Measurements from ENCODE around the gene CCDC3.

CCDC3 gene

DNA sequence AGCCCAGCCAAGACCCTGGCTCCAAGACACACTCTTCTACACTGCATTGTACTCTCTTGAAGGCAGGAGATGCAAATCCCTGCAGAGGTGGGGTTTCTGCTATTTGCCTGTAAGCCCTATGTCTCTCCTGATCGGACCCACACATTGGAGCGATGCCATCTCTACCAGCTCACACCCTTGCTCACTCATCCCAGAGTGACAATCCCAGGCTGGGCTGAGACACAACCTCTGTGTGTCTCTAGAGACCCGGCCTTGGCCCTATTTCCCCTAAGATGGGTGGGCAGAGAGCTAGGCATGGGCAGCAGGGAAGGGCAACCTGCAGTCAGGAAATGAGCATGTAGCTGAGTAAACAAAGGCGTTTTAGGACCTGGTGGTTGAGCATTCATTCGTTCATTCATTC lies 25.6 kb downstream of the CCDC3 start:
- Histone ChIP-seq H3K4me3 (ENCODE audit: low read length) (no peak overlapping the region), H3K36me3 (ENCODE audit: control insufficient read depth, insufficient read depth, low read length, severe bottlenecking) (no peaks in the 10 kb centered on the region), H3K9me3 (ENCODE audit: control insufficient read depth, low read length) (peaks cover 3% of the 10 kb centered on the region), H3K9ac (ENCODE audit: low read length) (no peak overlapping the region), H3K4me1 (ENCODE audit: control insufficient read depth, insufficient read depth, low read length) (peaks cover 21% of the 10 kb centered on the region), H3K27me3 (replicated peaks; ENCODE audit: control insufficient read depth, insufficient read depth, low read length) (peaks cover 50% of the 10 kb centered on the region)
- DNase-seq (ENCODE audit: low read depth) = no peak

GRCh38 chr10:12975266-12975665 lies 26.2 kb downstream of the CCDC3 start:
- Histone ChIP-seq H3K4me3 (ENCODE audit: low read length) (no peak overlapping the region), H3K9ac (ENCODE audit: low read length) (no peak overlapping the region), H3K27me3 (replicated peaks; ENCODE audit: control insufficient read depth, insufficient read depth, low read length) (peaks cover 46% of the 10 kb centered on the region), H3K36me3 (ENCODE audit: control insufficient read depth, insufficient read depth, low read length, severe bottlenecking) (no peaks in the 10 kb centered on the region), H3K9me3 (ENCODE audit: control insufficient read depth, low read length) (peaks cover 3% of the 10 kb centered on the region), H3K4me1 (ENCODE audit: control insufficient read depth, insufficient read depth, low read length) (peaks cover 21% of the 10 kb centered on the region)
- no peak for DNase-seq (ENCODE audit: low read depth)

DNA sequence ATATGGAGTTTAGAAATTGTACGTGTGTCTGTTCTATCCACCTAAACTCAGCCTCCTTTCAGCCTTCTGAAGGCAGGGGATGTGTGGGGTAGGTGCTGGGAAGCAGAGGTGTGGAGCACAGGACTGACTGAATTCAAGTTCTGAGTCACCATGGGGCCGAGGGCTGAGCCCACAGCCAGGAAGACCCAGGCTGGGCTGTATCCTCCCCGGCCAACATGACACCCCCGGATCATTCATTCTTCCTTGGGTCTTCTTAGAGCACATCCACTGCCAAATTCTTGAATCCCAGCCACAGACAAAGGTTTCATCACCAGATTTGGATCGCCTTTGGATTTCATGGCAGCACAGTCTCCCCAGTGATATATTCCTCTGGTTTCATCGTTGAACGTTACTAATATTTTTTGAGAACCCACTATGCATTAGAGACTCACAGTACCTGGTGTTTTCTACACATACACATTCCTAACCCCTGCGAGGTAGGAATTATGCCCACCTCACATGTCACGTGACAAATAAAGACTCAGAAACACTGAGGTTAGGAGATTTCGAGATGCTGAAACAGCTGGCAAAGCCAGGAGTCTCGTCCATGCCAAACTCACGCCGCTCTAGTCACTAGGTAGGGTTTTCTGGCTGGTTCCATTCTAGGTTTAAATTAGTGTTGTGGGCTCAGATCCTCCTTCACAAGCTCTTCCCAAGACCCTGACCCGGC lies 26.9 kb downstream of the CCDC3 start:
- Histone ChIP-seq H3K4me1 (ENCODE audit: control insufficient read depth, insufficient read depth, low read length) (peaks cover 21% of the 10 kb centered on the region), H3K9me3 (ENCODE audit: control insufficient read depth, low read length) (peaks cover 3% of the 10 kb centered on the region), H3K4me3 (ENCODE audit: low read length) (no peak overlapping the region), H3K36me3 (ENCODE audit: control insufficient read depth, insufficient read depth, low read length, severe bottlenecking) (no peaks in the 10 kb centered on the region), H3K9ac (ENCODE audit: low read length) (no peak overlapping the region), H3K27me3 (replicated peaks; ENCODE audit: control insufficient read depth, insufficient read depth, low read length) (peaks cover 40% of the 10 kb centered on the region)
- DNase-seq (ENCODE audit: low read depth) = no peak

DNA sequence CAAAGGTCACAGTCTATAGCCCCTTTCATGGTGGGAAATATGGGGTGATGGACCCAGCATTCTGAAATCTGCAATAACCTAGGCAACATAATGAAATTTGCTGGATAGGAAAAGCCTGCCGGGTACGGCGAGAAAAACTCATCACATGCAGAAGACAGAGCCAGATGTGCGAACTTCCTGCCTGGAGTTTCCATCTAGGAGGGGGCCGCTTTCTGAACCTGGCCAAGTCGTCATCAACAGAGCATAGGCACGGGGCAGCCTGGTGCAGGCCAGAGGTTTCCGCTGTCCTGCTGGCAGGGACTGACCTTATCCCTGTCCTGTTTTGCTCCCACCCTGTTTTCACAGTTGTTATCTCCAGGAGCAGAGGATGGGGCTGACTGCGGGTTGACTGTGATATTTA lies 27.4 kb downstream of the CCDC3 start:
- H3K36me3 ChIP-seq (ENCODE audit: control insufficient read depth, insufficient read depth, low read length, severe bottlenecking) = no peaks in the 10 kb centered on the region
- H3K4me3 ChIP-seq (ENCODE audit: low read length) = no peak overlapping the region
- no peak overlapping the region for H3K9ac ChIP-seq (ENCODE audit: low read length)
- peaks cover 3% of the 10 kb centered on the region for H3K9me3 ChIP-seq (ENCODE audit: control insufficient read depth, low read length)
- H3K4me1 ChIP-seq (ENCODE audit: control insufficient read depth, insufficient read depth, low read length) = peaks cover 21% of the 10 kb centered on the region
- no peak for DNase-seq (ENCODE audit: low read depth)
- peaks cover 35% of the 10 kb centered on the region for H3K27me3 ChIP-seq (replicated peaks; ENCODE audit: control insufficient read depth, insufficient read depth, low read length)

DNA sequence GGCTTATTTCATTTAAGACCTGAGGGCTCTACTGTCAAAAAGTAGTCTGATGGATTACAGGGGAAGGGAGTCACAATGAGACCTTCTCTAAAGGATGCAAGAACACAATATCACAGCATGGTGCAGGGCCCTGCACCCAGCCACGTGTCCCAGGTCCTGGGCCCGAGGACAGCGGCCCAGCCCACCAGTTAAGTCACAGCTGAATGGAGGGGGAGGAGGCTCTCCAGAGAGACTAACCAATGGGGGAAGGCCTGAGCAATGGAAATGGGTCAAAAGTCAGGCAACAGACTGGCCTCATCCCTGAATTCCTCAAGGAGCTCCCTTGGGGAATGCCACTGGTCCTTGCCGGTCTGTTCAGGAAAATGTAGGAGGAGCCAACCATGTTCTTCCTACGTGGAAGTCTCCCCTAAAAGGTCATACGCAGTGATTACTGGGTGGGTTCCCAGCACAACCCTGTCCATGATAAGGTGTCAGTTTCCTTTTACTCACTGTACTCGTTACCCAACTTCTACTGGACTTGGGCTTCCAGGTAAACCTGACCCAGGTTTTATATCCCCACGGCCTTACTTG lies 28.3 kb downstream of the CCDC3 start:
- H3K27me3 ChIP-seq (replicated peaks; ENCODE audit: control insufficient read depth, insufficient read depth, low read length) = peaks cover 27% of the 10 kb centered on the region
- no peaks in the 10 kb centered on the region for H3K36me3 ChIP-seq (ENCODE audit: control insufficient read depth, insufficient read depth, low read length, severe bottlenecking)
- no peak overlapping the region for H3K4me3 ChIP-seq (ENCODE audit: low read length)
- no peak overlapping the region for H3K9ac ChIP-seq (ENCODE audit: low read length)
- peaks cover 21% of the 10 kb centered on the region for H3K4me1 ChIP-seq (ENCODE audit: control insufficient read depth, insufficient read depth, low read length)
- no peak for DNase-seq (ENCODE audit: low read depth)
- H3K9me3 ChIP-seq (ENCODE audit: control insufficient read depth, low read length) = peaks cover 7% of the 10 kb centered on the region

DNA sequence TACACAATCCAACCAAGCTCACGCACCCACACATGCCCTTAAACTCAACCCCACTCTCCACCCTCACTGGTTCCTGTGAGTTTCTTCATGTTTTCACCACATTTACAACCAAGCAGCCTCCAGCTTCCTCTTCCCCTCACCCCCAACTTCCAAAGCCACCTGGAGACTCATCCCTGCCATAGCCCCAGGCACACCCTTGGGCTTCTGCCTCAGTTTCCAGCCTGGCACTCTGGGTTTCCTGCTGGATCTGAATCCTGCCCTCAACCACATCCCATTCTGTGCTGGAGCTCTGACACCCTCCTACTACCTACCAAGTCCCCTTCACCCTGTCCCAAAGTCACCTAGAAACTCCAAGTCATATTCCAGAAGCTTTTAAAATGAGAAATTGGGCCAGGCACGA lies 29.4 kb downstream of the CCDC3 start:
- no peak overlapping the region for H3K4me3 ChIP-seq (ENCODE audit: low read length)
- H3K9me3 ChIP-seq (ENCODE audit: control insufficient read depth, low read length) = peaks cover 17% of the 10 kb centered on the region
- H3K36me3 ChIP-seq (ENCODE audit: control insufficient read depth, insufficient read depth, low read length, severe bottlenecking) = no peaks in the 10 kb centered on the region
- no peak for DNase-seq (ENCODE audit: low read depth)
- H3K4me1 ChIP-seq (ENCODE audit: control insufficient read depth, insufficient read depth, low read length) = peaks cover 21% of the 10 kb centered on the region
- H3K27me3 ChIP-seq (replicated peaks; ENCODE audit: control insufficient read depth, insufficient read depth, low read length) = peaks cover 24% of the 10 kb centered on the region
- no peak overlapping the region for H3K9ac ChIP-seq (ENCODE audit: low read length)

DNA sequence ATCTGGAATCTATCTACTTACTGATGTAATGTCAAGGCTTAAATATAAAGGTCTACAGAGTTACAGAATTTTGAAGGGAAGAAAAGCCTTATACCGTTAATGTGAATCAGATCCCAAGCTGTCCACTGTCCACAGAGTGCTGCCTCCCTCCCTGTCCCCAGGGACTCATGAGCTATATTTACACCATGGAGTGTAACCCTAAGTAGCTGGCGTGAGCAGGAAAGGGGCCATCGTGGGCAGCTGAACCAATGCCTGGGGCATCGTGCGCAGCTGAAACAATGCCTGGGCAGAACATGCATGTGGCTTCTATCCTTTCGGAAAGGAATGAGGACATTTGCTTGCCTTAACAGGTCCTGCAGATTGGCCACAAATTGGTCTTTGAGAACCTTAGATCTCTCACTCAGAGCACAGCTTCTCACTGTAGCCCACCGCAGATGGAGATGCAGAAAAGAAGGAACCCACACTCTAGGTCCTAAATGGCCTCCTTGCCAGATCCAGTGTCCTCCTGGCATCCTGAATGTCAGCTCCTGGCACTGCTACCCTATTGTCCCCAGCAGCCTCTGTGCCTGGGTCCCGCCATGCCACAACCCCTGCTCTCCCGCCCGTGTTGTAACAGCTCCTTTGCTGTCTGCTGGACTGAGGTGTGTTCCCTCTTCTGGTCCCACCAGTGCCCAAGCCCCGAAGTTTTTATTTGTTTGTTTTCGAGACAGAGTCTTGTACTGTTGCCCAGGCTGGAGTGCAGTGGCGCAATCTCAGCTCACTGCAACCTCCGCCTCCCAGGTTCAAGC lies 30.3 kb downstream of the CCDC3 start:
- Histone ChIP-seq H3K4me3 (ENCODE audit: low read length) (no peak overlapping the region), H3K9me3 (ENCODE audit: control insufficient read depth, low read length) (peaks cover 27% of the 10 kb centered on the region), H3K4me1 (ENCODE audit: control insufficient read depth, insufficient read depth, low read length) (peaks cover 21% of the 10 kb centered on the region), H3K36me3 (ENCODE audit: control insufficient read depth, insufficient read depth, low read length, severe bottlenecking) (no peaks in the 10 kb centered on the region), H3K27me3 (replicated peaks; ENCODE audit: control insufficient read depth, insufficient read depth, low read length) (peaks cover 17% of the 10 kb centered on the region), H3K9ac (ENCODE audit: low read length) (no peak overlapping the region)
- DNase-seq (ENCODE audit: low read depth) = no peak

- DNase-seq (ENCODE audit: low read depth) = no peak
- Histone ChIP-seq H3K4me3 (ENCODE audit: low read length) (no peak overlapping the region), H3K27me3 (replicated peaks; ENCODE audit: control insufficient read depth, insufficient read depth, low read length) (peaks cover 5% of the 10 kb centered on the region), H3K9me3 (ENCODE audit: control insufficient read depth, low read length) (peaks cover 28% of the 10 kb centered on the region), H3K4me1 (ENCODE audit: control insufficient read depth, insufficient read depth, low read length) (peaks cover 21% of the 10 kb centered on the region), H3K9ac (ENCODE audit: low read length) (no peak overlapping the region), H3K36me3 (ENCODE audit: control insufficient read depth, insufficient read depth, low read length, severe bottlenecking) (no peaks in the 10 kb centered on the region)
Observed at GRCh38 chr10:12969951-12970350, 31.6 kb downstream of the CCDC3 start.

- H3K4me3 ChIP-seq (ENCODE audit: low read length) = no peak overlapping the region
- H3K9ac ChIP-seq (ENCODE audit: low read length) = no peak overlapping the region
- no peaks in the 10 kb centered on the region for H3K36me3 ChIP-seq (ENCODE audit: control insufficient read depth, insufficient read depth, low read length, severe bottlenecking)
- H3K27me3 ChIP-seq (replicated peaks; ENCODE audit: control insufficient read depth, insufficient read depth, low read length) = peaks cover 2% of the 10 kb centered on the region
- peaks cover 2% of the 10 kb centered on the region for H3K4me1 ChIP-seq (ENCODE audit: control insufficient read depth, insufficient read depth, low read length)
- H3K9me3 ChIP-seq (ENCODE audit: control insufficient read depth, low read length) = peaks cover 25% of the 10 kb centered on the region
- no peak for DNase-seq (ENCODE audit: low read depth)
Observed at GRCh38 chr10:12966067-12966466, 35.4 kb downstream of the CCDC3 start.

- Histone ChIP-seq H3K36me3 (ENCODE audit: control insufficient read depth, insufficient read depth, low read length, severe bottlenecking) (no peaks in the 10 kb centered on the region), H3K9ac (ENCODE audit: low read length) (no peak overlapping the region), H3K4me3 (ENCODE audit: low read length) (no peak overlapping the region), H3K9me3 (ENCODE audit: control insufficient read depth, low read length) (peaks cover 25% of the 10 kb centered on the region), H3K4me1 (ENCODE audit: control insufficient read depth, insufficient read depth, low read length) (no peaks in the 10 kb centered on the region), H3K27me3 (replicated peaks; ENCODE audit: control insufficient read depth, insufficient read depth, low read length) (peaks cover 7% of the 10 kb centered on the region)
- DNase-seq (ENCODE audit: low read depth) = no peak
Observed at GRCh38 chr10:12965571-12965970, 35.9 kb downstream of the CCDC3 start.

DNA sequence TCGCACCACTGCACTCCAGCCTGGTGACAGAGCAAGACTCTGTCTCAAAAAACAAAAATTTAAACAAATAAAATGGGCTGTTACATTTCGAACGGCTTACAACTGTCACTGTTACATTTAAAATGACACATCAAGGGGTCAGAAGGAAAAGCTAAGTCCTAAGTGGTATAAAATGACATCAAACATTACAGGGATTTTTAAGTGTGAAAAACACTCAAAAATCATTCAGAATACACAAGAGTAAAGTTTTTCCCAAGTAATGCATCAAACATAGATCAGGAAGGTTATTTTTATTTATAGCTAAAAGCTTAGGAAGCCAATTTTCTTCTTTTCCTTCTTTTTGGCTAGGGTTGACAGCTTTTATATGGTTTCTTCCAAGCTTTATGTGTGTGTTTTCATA lies 39.0 kb downstream of the CCDC3 start:
- peaks cover 13% of the 10 kb centered on the region for H3K27me3 ChIP-seq (replicated peaks; ENCODE audit: control insufficient read depth, insufficient read depth, low read length)
- peaks cover 14% of the 10 kb centered on the region for H3K9me3 ChIP-seq (ENCODE audit: control insufficient read depth, low read length)
- no peak for DNase-seq (ENCODE audit: low read depth)
- no peaks in the 10 kb centered on the region for H3K36me3 ChIP-seq (ENCODE audit: control insufficient read depth, insufficient read depth, low read length, severe bottlenecking)
- H3K9ac ChIP-seq (ENCODE audit: low read length) = no peak overlapping the region
- no peaks in the 10 kb centered on the region for H3K4me1 ChIP-seq (ENCODE audit: control insufficient read depth, insufficient read depth, low read length)
- no peak overlapping the region for H3K4me3 ChIP-seq (ENCODE audit: low read length)
